ENCODE results near the gene NIFK.

- TF ChIP-seq SCRT2 (tag by site-specific recombination; IDR thresholded peaks at IDR 0.05), result no peak
- no peak for TF ChIP-seq ZBTB26 (tag by site-specific recombination; optimal IDR thresholded peaks at IDR 0.05)
- TF ChIP-seq TRIM28 (IDR thresholded peaks at IDR 0.05; ENCODE audit: borderline replicate concordance, low read length), result no peak
- TF ChIP-seq SP3 (tag by site-specific recombination; IDR thresholded peaks at IDR 0.05), result no peak
- TF ChIP-seq ZNF514 (tag by site-specific recombination; IDR thresholded peaks at IDR 0.05), result no peak
- TF ChIP-seq TCF7L2 (IDR thresholded peaks at IDR 0.05; ENCODE audit: borderline replicate concordance, low read depth, low read length), result no peak
- no peak for TF ChIP-seq MZF1 (tag by site-specific recombination; IDR thresholded peaks at IDR 0.05; ENCODE audit: borderline replicate concordance)
- TF ChIP-seq MYNN (tag by site-specific recombination; IDR thresholded peaks at IDR 0.05; ENCODE audit: borderline replicate concordance), result no peak
These were observed 29.2 kb downstream of the NIFK start for GRCh38 chr2:121707344-121707919.

Data from HEK293 (cell line).